Heart left ventricle (tissue), 16 donors: ENCODE results near the gene NFATC1. TPM values are rescaled to one million over a fixed set of nuclear protein-coding genes. Genes with fewer than 3 reads are reported as not detected.

Experiments
- ATAC-seq, 4 donors: fragments of 200-7000 bp; cut with Tn5 transposase; one replicate each; pipeline ENCODE4 v1.9.1; 2020 to 2022; ENCODE audit warnings: moderate library complexity in 4 of 4, mild to moderate bottlenecking in 3 of 4, moderate number of reproducible peaks in 1 of 4
- DNase-seq, 5 donors: peaks; one replicate each; pipeline ENCODE4 v3.0.0-alpha.2; 2020
- H3K27ac ChIP-seq, 12 donors: fragments of 200-600 bp; sonication (generic) in 4 of 12; one replicate each; pipeline versions ENCODE4 v1.5.0 to v1.8.0; 2016 to 2022; ENCODE audit warnings: mild to moderate bottlenecking in 2 of 12
- H3K27me3 ChIP-seq, 9 donors: fragments of 200-600 bp; sonication (generic) in 2 of 9; one replicate each; pipeline versions ENCODE4 v1.5.1 to v1.8.0; 2016 to 2022; ENCODE audit warnings: mild to moderate bottlenecking in 3 of 9
- H3K36me3 ChIP-seq, 9 donors: fragments of 200-600 bp; sonication (generic) in 2 of 9; one replicate each; pipeline versions ENCODE4 v1.5.0 to v1.8.0; 2018 to 2022; ENCODE audit warnings: mild to moderate bottlenecking in 2 of 9
- H3K4me1 ChIP-seq, 12 donors: fragments of 200-600 bp; sonication (generic) in 4 of 12; one replicate each; pipeline versions ENCODE4 v1.5.0 to v1.8.0; 2016 to 2022; ENCODE audit warnings: mild to moderate bottlenecking in 3 of 12
- H3K4me3 ChIP-seq, 12 donors: fragments of 200-600 bp; sonication (generic) in 4 of 12; one replicate each; pipeline versions ENCODE4 v1.5.0 to v1.8.0; 2017 to 2022; ENCODE audit warnings: mild to moderate bottlenecking in 9 of 12, moderate library complexity in 4 of 12
- H3K9me3 ChIP-seq, 12 donors: fragments of 200-600 bp; sonication (generic) in 4 of 12; one replicate each; pipeline versions ENCODE4 v1.5.0 to v1.8.0; 2016 to 2022; ENCODE audit warnings: mild to moderate bottlenecking in 1 of 12
- CTCF ChIP-seq, 12 donors: fragments of 200-600 bp; sonication (generic) in 4 of 12; IDR thresholded peaks; one replicate each; pipeline versions ENCODE4 v1.5.0 to v1.8.0; 2018 to 2022; ENCODE audit warnings: antibody characterized with exemption in 12 of 12, mild to moderate bottlenecking in 5 of 12
- POLR2A ChIP-seq, 2 donors: fragments of 450-650 bp; IDR thresholded peaks; one replicate each; pipeline ENCODE4 v1.6.1; 2017; ENCODE audit warnings: antibody characterized with exemption in 2 of 2, mild to moderate bottlenecking in 2 of 2, moderate library complexity in 2 of 2
- WGBS, 4 donors: extraction: QIAGEN DNeasy Blood & Tissue Kit in 2 of 4; methylation state at CpG; one replicate each; pipeline versions ENCODE4 v1.1.5 to v1.1.7; 2013 to 2018; 5-methylcytosine and 5-hydroxymethylcytosine counted together
- intact Hi-C, 10 donors: fragments of 100-400 bp; cut with DNase I; formaldehyde crosslinking; loops; one replicate each; pipeline versions ENCODE4 v1.11.1 to v1.14.2; 2022
- polyA plus RNA-seq, 2 donors: library from polyadenylated mRNA; stranded (reverse); fragments of 200-250 nt; gene quantifications; one replicate each; pipeline ENCODE4 v1.2.3, GENCODE V29; 2013
- total RNA-seq, 9 donors: library from RNA; depleted of rRNA in 2 of 9; stranded (reverse); fragments of >200 nt in 2 of 9; fragmentation: NEBNext Ultra II Directional in 3 of 9; extraction: Animal tissue kit (Norgen Biotek cat#: 25700) in 3 of 9; gene quantifications; one replicate each; pipeline versions ENCODE4 v1.1.0 to v1.2.4, GENCODE V29; 2016 to 2023
- donor health status: ischemic (EF 13 %, LVEDD 7.1; RV severe dilation, severe dysfunction).
- donor health status: healthy with polysubstance abuse.
- donor health status: DM: no; HTN: yes; CAD: no.
- donor health status: DM: no; HTN: no; CAD: no.
- donor health status: ischemic (EF 25% LVEDD 6.9; RV normal size, moderate dysfunction).
- donor health status: ischemic (EF 25% LVEDD 5.7; RV mildly dilated, moderate dysfunction).
- donor health status: healthy.
- donor health status: DM: yes; HTN: yes; CAD: no.
- donor health status: ischemic (EF 35%, LVEDD 5.7; RV mildly dilated, moderate dysfunction).
- donor health status: nonischemic (EF 11% LVEDD 7.7; RV severe dilation, severe dysfunction).
- donor health status: DM: yes; HTN: yes; CAD: no.
- donor health status: PGD.
- donor health status: ischemic (EF 29% LVEDD 5.4; RV normal size, mild dysfunction).
- donor health status: nonischemic (EF 23%, LVEDD 6.1; RV moderate dilation, normal function).

The NFATC1 gene
- total and polyA plus RNA-seq, 11 donors = 6.5 to 26.7 (median 15.3) TPM

- H3K4me1 ChIP-seq = peaks cover 3 to 38% (median 29%) of the 10 kb centered on the region in 12 donors
- intact Hi-C loops = loop anchor here in 6 of 10 donors (1.0 to 10.0 kb wide), 10 partner anchors 40 to 440 kb away; partner anchors contain the start of genes ATP9B (in 1 of the 6) and NFATC1 (in 1 of the 6)
- no peaks in the 10 kb centered on the region for H3K27me3 ChIP-seq
- no peak for TF ChIP-seq CTCF (IDR thresholded peaks at IDR 0.05)
- TF ChIP-seq POLR2A (IDR thresholded peaks at IDR 0.05) = no peak
- DNase-seq = peak; percentile 81 to 90 (median 88)
- peak overlapping the region; percentile 85 to 97 (median 92) for H3K27ac ChIP-seq
- ATAC-seq = peak; percentile 91 to 93 (median 92)
- H3K36me3 ChIP-seq = peaks cover 0 to 12% (median 0%) of the 10 kb centered on the region in 9 donors
- WGBS, 4 donors = 2 to 5% (median 3%) methylated on average over 18 to 24 of the region's 24 CpGs; no CpG with 5 or more reads in 1 of the 4 donors
- no peaks in the 10 kb centered on the region for H3K9me3 ChIP-seq
- peak overlapping the region in 11 of 12 donors; percentile 25 to 55 (median 44) for H3K4me3 ChIP-seq
Observed at GRCh38 chr18:79507076-79507545, 111.4 kb downstream of the NFATC1 start.

GRCh38 chr18:79507546-79508480 is 112.1 kb downstream of the NFATC1 start:
- H3K4me3 ChIP-seq = peak overlapping the region in 11 of 12 donors; percentile 25 to 55 (median 44)
- peak; percentile 38 to 82 (median 56) for ATAC-seq
- DNase-seq = peak; percentile 74 to 90 (median 88)
- H3K27me3 ChIP-seq = no peaks in the 10 kb centered on the region
- WGBS, 4 donors = 31 to 39% (median 33%) methylated on average over 39 to 46 of the region's 46 CpGs
- intact Hi-C loops = loop anchor here in 6 of 10 donors (1.0 to 10.0 kb wide), 10 partner anchors 41 to 441 kb away; partner anchors contain the start of genes ATP9B (in 1 of the 6) and NFATC1 (in 1 of the 6)
- peaks cover 0 to 19% (median 3%) of the 10 kb centered on the region in 9 donors for H3K36me3 ChIP-seq
- H3K27ac ChIP-seq = peak overlapping the region; percentile 85 to 97 (median 92)
- no peaks in the 10 kb centered on the region for H3K9me3 ChIP-seq
- TF ChIP-seq CTCF (IDR thresholded peaks at IDR 0.05) (no peak), POLR2A (IDR thresholded peaks at IDR 0.05) (no peak)
- H3K4me1 ChIP-seq = peaks cover 3 to 38% (median 29%) of the 10 kb centered on the region in 12 donors

GRCh38 chr18:79508565-79509535 is 113.1 kb downstream of the NFATC1 start:
- no peaks in the 10 kb centered on the region for H3K27me3 ChIP-seq
- TF ChIP-seq CTCF (IDR thresholded peaks at IDR 0.05) (no peak), POLR2A (IDR thresholded peaks at IDR 0.05) (no peak)
- H3K9me3 ChIP-seq = no peaks in the 10 kb centered on the region
- WGBS, 4 donors = 87 to 92% (median 90%) methylated on average over 38 to 40 of the region's 40 CpGs
- peak overlapping the region in 8 of 12 donors; percentile 85 to 97 (median 93) for H3K27ac ChIP-seq
- H3K36me3 ChIP-seq = peaks cover 0 to 22% (median 3%) of the 10 kb centered on the region in 9 donors
- DNase-seq (peak in 2 of 5 donors; percentile 26 to 61), ATAC-seq (no peak)
- peak overlapping the region in 6 of 12 donors; percentile 40 to 55 (median 46) for H3K4me3 ChIP-seq
- H3K4me1 ChIP-seq = peaks cover 3 to 38% (median 29%) of the 10 kb centered on the region in 12 donors
- intact Hi-C loops = loop anchor here in 6 of 10 donors (5.0 to 10.0 kb wide), 6 partner anchors 42 to 442 kb away; partner anchors contain the start of gene ATP9B (in 1 of the 6)
